ENCODE measurements around the gene ZNG1A.
"Not testable (repeated sequence)": the region's sequence is repeated elsewhere in the genome, so short reads cannot be mapped to it uniquely, and the experiment has no call there.

- TF ChIP-seq, protein P1, sequence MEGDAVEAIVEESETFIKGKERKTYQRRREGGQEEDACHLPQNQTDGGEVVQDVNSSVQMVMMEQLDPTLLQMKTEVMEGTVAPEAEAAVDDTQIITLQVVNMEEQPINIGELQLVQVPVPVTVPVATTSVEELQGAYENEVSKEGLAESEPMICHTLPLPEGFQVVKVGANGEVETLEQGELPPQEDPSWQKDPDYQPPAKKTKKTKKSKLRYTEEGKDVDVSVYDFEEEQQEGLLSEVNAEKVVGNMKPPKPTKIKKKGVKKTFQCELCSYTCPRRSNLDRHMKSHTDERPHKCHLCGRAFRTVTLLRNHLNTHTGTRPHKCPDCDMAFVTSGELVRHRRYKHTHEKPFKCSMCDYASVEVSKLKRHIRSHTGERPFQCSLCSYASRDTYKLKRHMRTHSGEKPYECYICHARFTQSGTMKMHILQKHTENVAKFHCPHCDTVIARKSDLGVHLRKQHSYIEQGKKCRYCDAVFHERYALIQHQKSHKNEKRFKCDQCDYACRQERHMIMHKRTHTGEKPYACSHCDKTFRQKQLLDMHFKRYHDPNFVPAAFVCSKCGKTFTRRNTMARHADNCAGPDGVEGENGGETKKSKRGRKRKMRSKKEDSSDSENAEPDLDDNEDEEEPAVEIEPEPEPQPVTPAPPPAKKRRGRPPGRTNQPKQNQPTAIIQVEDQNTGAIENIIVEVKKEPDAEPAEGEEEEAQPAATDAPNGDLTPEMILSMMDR (conservative IDR thresholded peaks at IDR 0.05; ENCODE audit: low read depth, low read length) = not testable (repeated sequence)
- TF ChIP-seq EZH2 (IDR thresholded peaks at IDR 0.05; ENCODE audit: low read length, unreplicated experiment); EZH2phosphoT487 (IDR thresholded peaks at IDR 0.05; ENCODE audit: borderline replicate concordance, low read length): not testable (repeated sequence)
Measured at GRCh38 chr9:98775-99174, 80.1 kb downstream of the ZNG1A start.
